HL-60/S4 treated with phorbol 12-myristate 13-acetate at 8.2 ng/mL for 4 days and 3 days (cell line): ENCODE measurements around the gene MTCL1.
"Not testable (repeated sequence)": the region's sequence is repeated elsewhere in the genome, so short reads cannot be mapped to it uniquely, and the experiment has no call there.

ENCODE experiments used
- in situ Hi-C: fragments of 300-500 bp; cut with MboI; formaldehyde crosslinking; loops from 2 replicates; pipeline ENCODE4 v1.15.0; 2022; ENCODE audit warnings: low sequenced_read_pairs

MTCL1 gene

DNA sequence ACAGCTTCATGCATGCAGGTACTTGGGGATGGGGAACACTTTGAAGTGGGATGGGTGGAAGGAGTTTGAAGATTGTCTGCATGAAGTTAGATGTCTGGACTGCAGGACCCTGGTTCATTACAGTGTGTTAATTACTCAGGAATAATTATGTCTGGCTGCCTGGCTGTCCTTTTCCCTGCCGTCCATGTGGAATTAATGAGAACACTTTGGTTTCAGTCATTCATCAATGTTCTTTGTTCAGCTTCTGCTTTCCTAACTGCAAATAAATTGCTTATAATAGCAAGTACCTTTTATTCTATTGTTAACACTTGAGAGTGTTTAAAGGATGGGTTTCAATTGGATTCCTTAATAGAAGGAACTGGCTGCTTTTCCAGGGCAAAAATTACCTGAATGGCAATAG is 35.8 kb downstream of the MTCL1 start:
- in situ Hi-C loops, result no loop called here

DNA sequence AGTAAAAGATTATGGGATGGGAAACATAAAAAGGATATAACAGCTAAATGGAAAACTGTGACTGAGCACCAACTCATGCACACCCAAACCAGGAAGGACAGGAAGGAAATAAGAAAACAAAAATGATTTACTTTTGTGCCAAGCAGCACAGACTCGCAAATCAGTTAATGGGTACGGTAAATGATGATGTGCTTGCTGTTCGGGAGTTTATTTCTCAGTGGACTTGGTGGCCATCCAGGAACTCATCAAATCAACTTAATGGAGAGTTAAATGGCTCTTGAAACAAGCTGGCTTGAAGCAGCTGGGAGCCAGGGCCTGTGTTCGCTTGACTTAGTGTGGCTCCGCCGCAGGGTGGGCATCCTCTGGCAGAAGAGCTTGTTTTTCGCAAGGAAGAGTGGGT is 36.2 kb downstream of the MTCL1 start:
- in situ Hi-C loops, result no loop called here

DNA sequence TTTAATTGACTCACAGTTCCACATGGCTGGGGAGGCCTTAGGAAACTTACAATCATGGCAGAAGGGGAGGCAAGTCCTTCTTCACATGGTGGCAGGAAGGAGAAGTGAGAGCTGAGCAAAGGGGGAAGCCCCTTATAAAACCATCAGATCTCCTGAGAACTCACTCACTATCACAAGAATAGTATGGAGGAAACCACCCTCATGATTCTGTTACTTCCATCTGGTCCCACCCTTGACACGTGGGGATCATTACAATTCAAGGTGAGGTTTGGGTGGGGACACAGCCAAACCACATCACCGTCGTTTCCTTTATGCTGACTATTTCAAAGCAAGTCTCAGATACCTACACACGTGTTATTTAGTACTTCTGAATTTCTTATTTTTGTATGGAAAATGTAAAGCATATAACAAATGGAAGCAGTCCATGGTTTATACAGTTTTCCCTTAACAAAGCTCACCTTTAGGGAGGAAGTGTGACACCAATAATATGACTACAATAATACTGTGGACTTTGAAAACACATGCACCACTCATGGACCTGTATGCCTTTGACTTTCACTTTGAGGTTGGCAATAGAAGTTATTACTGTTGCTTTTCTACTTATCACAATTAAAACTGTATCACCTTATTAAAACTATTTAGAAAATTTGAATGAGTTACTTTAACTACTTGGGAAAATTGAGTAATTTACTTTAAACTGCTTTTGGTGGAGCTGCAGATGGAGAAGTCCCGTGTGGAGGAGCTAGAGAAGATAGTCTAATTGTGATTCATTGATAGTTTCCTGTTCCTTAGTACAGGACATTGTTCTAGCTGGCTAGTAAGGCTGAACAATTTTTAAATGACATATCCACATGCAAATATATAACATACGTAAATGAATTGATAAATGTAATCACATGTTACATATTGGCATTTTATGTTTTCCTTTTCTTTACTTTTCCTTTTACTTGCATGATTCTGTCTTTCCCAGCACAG is 37.3 kb downstream of the MTCL1 start:
- in situ Hi-C loops, result no loop called here

DNA sequence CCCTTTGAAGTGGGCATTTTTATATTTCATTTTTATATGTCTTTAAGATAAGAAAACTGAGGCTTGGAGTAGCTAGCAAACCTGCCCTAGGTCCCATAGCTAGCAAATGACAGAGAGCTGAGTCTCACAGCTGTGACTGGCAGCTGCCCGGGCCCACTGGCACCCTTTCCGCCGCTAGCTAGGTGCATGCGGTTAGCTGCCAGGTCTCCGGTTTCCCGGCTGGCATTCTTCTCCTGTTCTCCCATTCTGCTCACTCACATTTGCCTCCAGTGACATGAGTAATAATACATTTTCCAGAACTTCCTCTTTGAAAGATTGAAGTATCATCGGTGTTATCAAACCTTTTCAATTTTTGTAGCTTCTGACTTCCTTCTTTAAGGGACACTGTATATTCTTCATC is 38.7 kb downstream of the MTCL1 start:
- in situ Hi-C loops, result no loop called here

DNA sequence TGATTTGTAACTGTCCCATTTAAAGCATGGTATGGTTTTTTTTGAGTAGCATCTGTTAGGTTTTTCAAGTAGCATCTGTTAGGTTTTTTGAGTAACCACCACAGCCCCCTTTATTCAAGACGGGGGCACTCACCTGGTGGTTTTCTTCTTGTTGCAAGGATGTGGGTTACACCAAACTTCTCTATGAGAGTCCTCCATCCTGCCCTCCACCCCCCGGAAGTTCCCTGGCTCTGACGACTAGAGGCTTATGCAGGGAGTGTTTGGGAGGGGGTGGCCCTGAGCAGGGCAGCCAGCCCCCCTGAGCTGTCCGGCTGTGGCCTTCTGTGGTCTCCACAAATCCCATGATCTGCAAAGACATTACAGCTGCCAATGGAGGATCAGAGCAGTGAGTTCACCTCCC is 39.3 kb downstream of the MTCL1 start:
- in situ Hi-C loops, result no loop called here

DNA sequence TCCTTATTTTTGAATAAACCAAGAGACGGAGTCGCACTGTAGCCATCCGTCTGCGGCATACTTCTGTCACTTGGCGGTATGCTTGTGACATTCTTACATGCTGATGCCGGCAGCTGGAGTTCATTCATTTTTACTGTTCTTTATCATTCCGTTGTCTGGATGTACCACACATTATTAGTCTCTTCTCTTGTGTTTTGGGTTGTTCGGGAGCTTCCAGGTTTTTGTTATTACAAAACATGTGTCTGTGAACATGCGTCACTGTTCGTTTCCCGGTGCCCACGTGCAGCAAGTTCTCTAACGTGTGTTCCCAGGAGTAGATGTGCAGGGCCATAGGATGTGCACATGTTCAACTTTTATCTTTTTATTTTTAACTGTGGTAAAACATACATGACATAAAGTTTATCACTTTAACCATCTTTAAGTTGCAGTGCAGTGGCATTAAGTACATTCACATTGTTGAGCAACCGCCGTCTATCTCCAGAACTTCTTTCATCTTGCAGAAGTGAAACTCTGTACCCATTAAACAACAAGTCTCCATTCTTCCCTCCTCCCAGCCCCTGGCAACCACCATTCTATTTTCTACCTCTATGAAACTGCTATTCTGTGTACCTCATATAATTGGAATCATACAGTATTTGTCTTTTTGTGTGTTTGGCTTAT is 40.1 kb downstream of the MTCL1 start:
- in situ Hi-C loops, result no loop called here

DNA sequence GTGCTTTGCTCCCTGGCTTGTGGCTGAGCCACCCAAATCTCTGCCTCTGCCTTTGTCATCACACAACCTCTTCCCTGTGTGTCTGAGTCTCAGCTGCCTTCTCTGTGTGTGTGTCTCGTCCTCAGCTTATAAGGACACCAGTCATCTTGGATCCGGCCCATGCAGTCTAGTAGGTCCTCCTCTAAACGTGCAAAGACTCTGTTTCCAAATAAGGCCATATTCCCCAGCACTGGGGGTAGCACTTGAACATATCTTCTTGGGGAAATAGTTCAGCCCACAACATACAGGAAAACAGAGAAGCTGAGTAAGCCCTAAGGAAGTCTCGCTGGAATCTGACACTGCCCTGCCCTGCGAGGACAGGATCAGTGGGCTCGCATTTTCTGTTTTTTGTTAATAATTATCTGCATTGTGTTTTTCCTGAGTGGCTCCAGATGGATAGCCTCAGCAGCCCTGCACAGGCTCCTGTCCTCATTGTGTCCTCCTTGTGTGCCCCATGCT is 42.1 kb downstream of the MTCL1 start:
- in situ Hi-C loops, result no loop called here

DNA sequence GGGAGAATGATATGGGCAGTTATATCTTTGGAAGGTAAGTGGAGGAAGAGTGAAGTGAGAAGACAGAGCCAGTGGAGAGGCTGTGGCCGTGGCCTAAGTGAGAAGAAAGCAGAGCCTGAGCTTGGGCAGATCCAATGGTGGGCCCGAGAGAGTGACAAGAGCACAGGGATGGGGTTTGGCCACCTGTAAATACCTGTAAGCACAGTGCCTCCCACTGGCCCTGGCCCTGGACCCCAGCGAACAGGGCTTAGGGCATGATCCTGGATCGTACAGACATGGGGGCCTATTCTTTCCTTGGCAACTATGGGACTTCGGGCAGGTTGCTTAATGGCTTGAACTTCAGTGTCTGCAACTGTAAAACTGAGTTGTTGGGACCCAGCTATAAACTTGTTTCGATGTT is 44.1 kb downstream of the MTCL1 start:
- in situ Hi-C loops, result no loop called here

DNA sequence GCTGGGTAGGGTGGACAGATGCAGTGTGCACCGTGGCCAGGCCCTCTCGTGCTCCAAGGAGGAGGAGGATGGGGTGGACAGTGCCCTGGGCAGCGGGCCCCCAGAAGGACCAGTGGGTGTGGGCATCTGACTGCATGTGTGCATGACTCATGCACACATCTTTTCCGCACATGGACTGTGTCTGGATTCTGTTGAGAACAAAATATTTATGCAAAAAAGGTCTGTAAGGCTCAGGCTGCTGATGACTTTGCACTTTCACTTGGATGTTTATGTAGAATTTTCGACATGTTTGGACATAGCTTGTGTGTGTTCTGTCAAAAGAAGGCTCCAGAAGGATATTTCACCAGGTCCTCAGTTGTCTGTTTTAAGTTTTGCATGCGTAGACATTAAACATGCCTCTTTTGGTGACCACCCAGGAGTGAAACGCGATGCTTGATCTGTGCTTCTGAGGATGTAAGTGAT is 45.6 kb downstream of the MTCL1 start:
- in situ Hi-C loops, result no loop called here

DNA sequence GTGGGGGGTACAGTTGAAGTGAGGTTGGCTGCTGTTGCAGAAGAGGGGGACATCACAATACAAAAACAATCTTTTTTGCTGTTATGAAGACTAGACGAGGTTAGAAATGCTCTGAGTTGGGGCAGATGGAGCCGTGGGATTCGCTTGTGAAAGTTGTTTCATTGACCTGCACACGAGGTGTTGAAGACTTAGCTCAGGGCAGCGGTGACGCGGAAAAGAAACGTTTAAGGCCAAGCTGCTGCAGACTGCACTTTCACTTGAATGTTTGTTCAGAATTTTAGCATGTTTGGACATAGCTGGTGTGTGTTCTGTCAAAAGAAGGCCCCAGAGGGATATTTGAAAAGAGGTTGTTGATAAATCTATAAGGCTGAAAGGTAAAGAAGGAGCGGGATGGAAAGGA is 46.3 kb downstream of the MTCL1 start:
- in situ Hi-C loops, result no loop called here

DNA sequence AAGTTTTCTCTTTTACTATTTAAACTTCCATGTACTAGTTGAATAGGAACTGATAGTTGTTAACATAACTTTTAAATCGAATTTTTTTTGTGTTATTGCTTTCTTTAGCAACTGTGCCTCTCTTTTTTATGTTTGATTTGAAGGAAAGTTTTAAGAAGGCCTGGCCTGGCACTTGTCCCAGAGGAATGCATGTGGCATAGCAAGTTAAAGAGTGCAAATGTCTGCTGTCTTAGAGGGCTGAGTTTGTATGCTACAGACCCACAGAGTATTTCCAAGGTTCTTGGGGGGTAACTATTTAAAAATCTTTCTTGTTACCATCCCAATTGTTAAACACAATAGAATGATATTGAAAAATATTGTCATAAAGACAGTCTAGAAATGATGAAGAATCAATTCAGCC is 47.0 kb downstream of the MTCL1 start:
- in situ Hi-C loops, result no loop called here

DNA sequence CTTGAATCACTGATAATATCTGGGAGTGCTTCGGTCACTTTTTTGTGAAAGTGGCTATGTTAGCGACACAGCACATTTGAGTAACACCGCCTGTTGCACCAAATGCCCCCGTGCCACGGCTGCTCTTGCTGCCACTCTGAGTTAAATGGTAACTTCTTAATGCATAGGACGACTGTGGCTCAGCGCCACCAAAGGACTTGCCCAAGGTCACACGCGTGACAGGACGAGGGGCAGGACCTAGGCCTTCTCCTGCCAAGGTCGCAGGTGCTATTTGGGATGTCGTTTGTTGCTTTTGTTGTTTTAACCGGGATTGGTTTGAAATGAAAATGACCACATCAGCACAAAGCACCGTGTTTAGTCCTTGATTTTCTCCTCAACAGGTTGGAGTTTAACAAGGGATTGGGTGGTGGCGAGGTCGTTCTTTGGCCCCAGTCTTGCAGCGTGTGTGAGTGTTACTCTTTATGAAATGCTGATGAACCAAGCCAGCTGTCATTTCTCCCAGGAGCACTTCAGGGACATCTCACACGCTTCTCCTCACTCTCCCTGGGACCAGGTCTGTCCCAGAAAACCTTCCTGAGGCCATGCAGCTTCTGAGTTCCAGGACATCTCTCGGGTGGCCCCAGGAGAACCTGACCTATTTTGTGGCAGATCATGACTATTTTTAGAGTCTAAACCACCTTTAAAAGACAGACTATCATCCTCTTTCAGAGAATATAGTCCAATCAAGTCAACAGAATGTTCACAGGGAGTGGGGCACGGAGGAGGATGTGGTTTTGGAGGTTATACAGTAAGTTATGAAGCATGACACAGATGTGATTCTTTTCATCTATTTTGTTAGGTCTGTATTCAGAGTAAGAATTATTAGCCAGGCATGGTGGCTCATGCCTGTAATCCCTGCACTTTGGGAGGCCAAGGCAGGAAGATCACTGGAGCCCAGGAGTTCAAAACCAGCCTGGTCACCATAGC is 49.9 kb downstream of the MTCL1 start:
- in situ Hi-C loops, result no loop called here

DNA sequence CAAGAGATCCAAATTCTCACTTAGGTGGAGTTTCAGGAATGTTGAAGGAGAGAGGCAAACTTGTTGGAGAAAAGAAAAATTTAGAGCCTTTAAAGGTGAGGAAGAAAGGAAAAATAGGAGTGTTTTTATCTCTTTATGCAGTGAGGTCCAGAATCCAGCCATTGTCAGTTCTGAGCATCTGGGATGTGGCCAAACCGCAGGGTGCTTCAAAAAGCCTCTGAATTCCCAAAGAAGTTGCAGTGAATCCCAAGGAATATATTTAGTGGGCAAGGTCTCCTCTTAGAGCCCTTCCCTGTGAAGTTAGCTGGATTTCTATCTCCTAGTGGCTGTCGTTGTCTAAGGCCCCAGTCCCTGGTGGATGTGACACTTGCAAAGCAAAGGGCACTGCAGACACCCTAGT is 51.2 kb downstream of the MTCL1 start:
- in situ Hi-C loops, result no loop called here

DNA sequence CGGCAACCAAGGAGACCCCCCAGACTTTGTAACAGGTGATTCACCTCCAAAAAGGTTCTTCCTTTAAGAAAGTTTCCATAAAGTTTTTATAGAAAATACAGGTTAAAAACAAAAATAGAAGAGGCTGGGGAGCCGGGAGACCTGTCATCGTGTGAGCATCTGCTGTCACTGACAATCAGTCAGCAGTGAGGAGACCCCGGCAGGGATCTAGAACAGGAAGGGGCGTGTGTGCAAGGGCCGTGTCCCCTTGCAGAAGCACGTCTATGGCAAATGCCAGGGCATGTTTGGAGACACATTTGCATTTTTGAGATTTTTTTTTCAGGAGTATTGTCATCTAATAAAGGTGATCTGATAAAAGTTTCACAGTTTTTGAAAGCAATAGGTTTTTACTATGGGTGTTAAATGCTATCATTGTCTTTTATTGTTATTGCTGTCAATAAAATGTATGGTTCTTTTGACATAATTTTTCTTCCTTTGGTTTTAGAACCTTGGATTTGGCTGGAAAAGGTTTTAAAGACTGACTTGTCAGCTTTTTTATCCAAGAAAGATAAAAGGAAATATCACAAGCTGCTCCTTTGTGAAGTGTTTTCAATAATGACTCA is 52.1 kb downstream of the MTCL1 start:
- in situ Hi-C loops, result no loop called here

DNA sequence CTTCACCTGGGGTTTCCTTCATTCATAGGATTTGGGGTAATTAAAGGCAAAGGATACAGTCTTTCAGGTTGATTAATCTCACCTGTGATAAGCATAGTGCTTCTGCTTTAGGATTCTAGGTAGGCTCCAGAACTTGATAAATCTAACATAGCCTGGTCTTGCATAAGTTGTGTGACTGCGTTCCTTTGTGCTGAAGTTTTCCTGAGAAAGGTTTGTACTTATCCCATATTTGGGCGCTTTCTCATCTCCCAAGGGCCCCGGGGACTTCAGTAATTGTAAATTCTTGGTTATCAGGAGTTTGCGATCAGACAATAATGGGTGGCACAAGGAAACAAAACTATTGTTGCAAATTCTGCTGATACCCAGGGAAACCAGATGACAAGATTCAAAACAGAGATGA is 53.1 kb downstream of the MTCL1 start:
- in situ Hi-C loops, result no loop called here

DNA sequence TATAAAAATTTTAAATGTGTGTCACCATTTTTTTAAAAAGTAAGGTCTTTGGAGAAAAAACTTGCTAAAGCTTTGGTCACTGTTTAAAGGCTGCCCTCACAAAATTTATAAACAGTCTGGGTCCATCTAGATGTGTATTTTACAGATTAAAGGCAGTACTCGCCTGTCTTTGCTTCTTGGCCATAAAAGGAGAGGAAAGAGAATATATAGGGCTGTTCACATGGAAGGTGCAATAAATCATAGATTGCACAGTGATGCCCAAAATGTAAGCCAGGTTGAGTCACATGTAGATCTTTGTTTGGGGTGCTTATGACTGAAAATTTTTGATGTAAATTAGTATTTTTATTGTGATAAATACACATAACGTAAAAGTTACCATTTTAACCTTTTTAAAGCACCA is 55.6 kb downstream of the MTCL1 start:
- in situ Hi-C loops, result no loop called here

DNA sequence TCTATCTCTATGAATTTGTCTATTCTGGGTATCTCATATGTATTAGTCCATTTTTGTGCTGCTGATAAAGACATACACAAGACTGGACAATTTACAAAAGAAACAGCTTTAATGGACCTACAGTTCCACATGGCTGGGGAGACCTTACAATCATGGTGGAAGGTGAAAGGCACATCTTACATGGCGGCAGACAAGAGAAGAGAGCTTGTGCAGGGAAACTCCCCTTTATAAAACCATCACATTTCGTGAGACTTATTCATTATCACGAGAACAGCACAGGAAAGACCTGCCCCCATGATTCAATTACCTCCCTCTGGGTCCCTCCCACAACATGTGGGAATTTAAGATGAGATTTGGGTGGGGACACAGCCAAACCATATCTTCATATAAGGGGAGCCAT is 56.2 kb downstream of the MTCL1 start:
- in situ Hi-C loops, result not testable (repeated sequence)

DNA sequence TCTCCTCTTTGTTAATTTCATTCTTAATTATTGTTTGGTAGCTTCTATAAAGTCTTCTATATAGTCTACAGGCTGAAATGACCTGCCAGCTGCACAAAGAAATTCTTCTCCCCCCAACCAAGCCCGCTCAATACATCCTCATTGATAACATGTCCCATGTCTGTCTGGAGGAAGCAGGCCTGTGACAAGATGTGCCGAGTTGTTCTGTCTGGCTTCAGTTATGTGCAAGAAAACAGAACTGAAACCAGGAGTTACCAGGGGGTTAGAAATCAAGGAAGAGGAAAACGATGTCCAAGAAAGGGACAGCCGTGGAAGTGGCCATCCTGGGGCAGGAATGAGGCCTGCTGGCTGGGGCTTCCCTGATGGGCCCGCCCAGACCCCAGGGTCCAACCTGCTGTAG is 57.6 kb downstream of the MTCL1 start:
- in situ Hi-C loops, result no loop called here

DNA sequence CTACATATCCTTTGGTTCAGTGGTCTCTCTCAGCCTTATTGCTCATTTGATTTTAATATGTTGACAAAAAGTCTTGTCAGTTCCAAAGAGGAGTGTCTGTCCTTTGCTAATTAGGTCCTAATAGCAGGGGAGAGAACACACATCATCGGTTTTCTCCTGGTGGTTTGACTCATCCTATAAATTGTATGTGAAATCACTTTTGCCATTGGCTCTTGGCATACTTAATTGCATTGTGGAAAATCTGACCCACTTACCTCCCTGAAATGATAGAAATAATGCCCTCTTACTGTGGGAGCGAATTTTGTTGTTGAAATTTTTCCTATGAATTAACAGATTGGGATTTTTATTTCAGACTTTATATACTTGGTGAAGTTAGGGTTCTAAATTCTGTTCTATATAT is 58.3 kb downstream of the MTCL1 start:
- in situ Hi-C loops, result no loop called here

DNA sequence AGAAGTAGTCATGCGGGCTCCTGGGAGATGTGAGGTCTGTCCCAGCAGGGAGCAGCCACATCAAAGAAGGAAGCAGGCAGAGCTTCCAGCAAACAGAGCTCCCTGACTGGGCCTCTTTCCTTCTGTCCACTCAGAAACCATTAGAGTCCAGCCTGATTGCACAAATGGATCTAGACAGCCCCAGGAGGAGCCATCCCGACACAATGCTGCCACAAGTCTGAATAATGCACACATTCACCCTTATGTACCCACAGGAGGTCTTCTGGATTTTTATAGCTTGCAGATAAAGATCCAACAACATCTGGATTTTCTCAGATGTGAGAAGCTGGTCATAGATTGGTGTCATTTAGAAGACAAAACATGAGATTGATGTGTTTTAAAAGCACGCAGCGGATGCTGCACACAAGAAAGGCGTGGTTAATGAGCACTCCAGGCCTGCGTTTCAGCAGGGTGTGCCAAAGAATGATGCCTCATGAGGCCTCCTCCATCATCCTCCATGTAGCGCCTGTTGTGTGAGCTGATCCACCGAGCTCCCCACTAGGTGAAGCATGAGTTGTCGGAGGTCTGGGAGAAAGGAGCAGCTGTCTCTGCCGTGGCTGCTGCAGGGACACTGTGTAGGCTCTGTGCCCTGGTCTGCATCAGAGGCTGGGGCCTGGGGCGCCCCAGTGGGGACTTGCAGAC is 60.6 kb downstream of the MTCL1 start:
- in situ Hi-C loops, result no loop called here
